Glutamatergic neuron (in vitro differentiated cells): ENCODE measurements around the gene ATE1. TPM values are rescaled to one million over a fixed set of nuclear protein-coding genes. Genes with fewer than 3 reads are reported as not detected.

ENCODE experiments used
- DNase-seq: peaks from one replicate; pipeline ENCODE4 v3.0.0; 2022
- H3K27ac Mint-ChIP-seq: one replicate; pipeline ENCODE4 v1.8.0; 2020; ENCODE audit warnings: mild to moderate bottlenecking, mixed read lengths, inconsistent platforms; ENCODE audit not compliant: unreplicated experiment
- H3K27me3 Mint-ChIP-seq: one replicate; pipeline ENCODE4 v1.8.0; 2020; ENCODE audit warnings: mild to moderate bottlenecking, moderate library complexity, mixed read lengths, inconsistent platforms; ENCODE audit not compliant: unreplicated experiment
- H3K36me3 Mint-ChIP-seq: one replicate; pipeline ENCODE4 v1.8.0; 2020; ENCODE audit warnings: mild to moderate bottlenecking, mixed read lengths, inconsistent platforms; ENCODE audit not compliant: unreplicated experiment
- H3K4me1 Mint-ChIP-seq: one replicate; pipeline ENCODE4 v1.8.0; 2020; ENCODE audit warnings: mild to moderate bottlenecking, low read depth, mixed read lengths, inconsistent platforms; ENCODE audit not compliant: unreplicated experiment
- H3K4me3 Mint-ChIP-seq: one replicate; pipeline ENCODE4 v1.8.0; 2020; ENCODE audit warnings: mild to moderate bottlenecking, mixed read lengths, inconsistent platforms; ENCODE audit not compliant: unreplicated experiment
- H3K9me3 Mint-ChIP-seq: one replicate; pipeline ENCODE4 v1.8.0; 2020; ENCODE audit warnings: mild to moderate bottlenecking, moderate library complexity, mixed read lengths, inconsistent platforms; ENCODE audit not compliant: unreplicated experiment
- total RNA-seq: library from RNA; stranded (reverse); fragmentation: NEBNext Ultra II Directional; extraction: Animal tissue kit (Norgen Biotek cat#: 25700); gene quantifications from one replicate; pipeline ENCODE4 v1.2.1, GENCODE V29; 2021; ENCODE audit not compliant: unreplicated experiment
- TF ChIP-seq, protein P1 (sequence below): fragments of 200-600 bp; sonication (generic); IDR thresholded peaks from one replicate; pipeline ENCODE4 v1.5.0; 2021; ENCODE audit not compliant: partially characterized antibody, unreplicated experiment

The ATE1 gene
- total RNA-seq, 1 donor from 2014 or later = 30.4 TPM

DNA sequence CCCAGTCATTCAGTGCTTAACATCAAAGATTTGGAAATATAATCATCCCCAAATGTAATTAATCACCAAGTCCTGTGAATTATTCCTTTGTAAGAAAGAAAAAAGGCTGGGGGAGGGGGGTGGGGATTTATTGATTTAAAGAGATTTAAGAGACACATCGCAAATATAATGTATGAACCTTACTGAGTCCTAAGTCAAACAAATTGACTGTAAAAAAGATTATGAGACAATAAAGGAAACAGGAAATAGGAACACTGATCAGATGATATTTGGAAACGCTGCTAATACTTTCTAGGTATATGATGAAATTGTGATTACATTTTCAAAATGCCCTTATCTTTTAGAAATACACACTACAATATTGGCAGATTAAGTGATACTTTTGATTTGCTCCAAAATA lies 92.5 kb downstream of the ATE1 start:
- no peak for DNase-seq
- Mint-ChIP-seq H3K27ac (no peak overlapping the region), H3K36me3 (no peaks in the 10 kb centered on the region), H3K27me3 (peaks cover 1% of the 10 kb centered on the region), H3K4me1 (no peaks in the 10 kb centered on the region), H3K4me3 (no peak overlapping the region), H3K9me3 (no peaks in the 10 kb centered on the region)
- TF ChIP-seq, protein P1, sequence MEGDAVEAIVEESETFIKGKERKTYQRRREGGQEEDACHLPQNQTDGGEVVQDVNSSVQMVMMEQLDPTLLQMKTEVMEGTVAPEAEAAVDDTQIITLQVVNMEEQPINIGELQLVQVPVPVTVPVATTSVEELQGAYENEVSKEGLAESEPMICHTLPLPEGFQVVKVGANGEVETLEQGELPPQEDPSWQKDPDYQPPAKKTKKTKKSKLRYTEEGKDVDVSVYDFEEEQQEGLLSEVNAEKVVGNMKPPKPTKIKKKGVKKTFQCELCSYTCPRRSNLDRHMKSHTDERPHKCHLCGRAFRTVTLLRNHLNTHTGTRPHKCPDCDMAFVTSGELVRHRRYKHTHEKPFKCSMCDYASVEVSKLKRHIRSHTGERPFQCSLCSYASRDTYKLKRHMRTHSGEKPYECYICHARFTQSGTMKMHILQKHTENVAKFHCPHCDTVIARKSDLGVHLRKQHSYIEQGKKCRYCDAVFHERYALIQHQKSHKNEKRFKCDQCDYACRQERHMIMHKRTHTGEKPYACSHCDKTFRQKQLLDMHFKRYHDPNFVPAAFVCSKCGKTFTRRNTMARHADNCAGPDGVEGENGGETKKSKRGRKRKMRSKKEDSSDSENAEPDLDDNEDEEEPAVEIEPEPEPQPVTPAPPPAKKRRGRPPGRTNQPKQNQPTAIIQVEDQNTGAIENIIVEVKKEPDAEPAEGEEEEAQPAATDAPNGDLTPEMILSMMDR = no peak

DNA sequence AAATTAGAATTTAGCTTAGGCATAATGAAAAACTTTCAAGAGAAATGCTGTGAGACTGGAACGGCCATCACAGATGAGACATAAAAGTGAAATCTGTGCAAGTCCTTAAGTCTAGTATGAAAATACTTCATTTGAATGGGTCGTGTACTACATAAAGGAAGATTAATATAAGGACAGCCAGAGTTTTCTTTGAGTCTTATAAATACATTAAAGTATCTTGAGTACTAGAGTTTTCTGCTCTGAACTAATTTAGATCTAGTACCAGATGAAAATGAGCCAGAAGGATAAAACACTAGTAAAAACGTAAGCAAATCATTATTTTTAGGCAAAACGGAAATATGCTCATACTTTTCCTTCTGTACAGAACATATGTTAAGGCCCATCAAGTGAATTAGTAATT lies 93.1 kb downstream of the ATE1 start:
- Mint-ChIP-seq H3K4me3 (no peak overlapping the region), H3K27me3 (peaks cover 1% of the 10 kb centered on the region), H3K4me1 (no peaks in the 10 kb centered on the region), H3K36me3 (no peaks in the 10 kb centered on the region), H3K9me3 (no peaks in the 10 kb centered on the region), H3K27ac (no peak overlapping the region)
- TF ChIP-seq, protein P1 = no peak
- DNase-seq = no peak

DNA sequence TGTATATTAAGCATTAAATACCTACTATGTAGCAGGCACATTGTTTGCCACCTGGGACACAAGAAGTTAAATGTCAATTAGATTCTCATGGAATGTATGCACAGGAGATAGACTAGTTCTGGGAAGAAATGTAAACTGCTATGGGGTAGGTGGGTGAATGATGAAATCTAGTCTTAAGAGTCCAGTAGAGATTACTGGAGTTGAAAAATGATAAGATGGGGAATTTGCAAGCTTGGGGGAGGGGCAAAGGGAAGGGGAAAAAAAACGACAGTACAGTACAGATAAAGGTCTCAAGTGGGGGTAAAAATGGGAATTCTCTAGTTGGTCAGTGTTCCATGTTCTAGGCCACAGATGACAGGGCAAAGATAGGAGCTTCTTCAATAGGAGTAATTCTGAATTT lies 94.4 kb downstream of the ATE1 start:
- Mint-ChIP-seq H3K4me1 (no peaks in the 10 kb centered on the region), H3K27me3 (peaks cover 1% of the 10 kb centered on the region), H3K36me3 (no peaks in the 10 kb centered on the region), H3K9me3 (no peaks in the 10 kb centered on the region), H3K4me3 (no peak overlapping the region), H3K27ac (no peak overlapping the region)
- TF ChIP-seq, protein P1 = no peak
- DNase-seq = no peak

DNA sequence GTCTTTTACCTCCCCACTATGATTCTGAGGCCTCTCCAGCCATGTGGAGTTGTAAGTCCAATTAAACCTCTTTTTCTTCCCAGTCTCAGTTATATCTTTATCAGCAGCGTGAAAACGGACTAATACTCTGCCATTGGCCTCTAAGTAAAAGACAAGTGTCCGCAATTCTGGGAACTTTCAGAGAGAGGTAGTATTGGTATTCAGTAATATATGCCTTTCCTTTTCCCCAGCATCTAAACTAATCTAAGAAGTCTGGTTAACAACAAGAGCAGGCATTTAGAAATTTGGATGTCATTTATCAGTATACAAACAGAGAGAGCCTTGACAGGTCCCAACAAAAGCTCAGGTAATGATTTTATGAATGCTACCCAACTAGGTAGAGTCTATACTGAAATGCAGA lies 95.2 kb downstream of the ATE1 start:
- Mint-ChIP-seq H3K4me3 (no peak overlapping the region), H3K36me3 (no peaks in the 10 kb centered on the region), H3K4me1 (no peaks in the 10 kb centered on the region), H3K9me3 (no peaks in the 10 kb centered on the region), H3K27me3 (peaks cover 1% of the 10 kb centered on the region), H3K27ac (no peak overlapping the region)
- TF ChIP-seq, protein P1 = no peak
- no peak for DNase-seq

DNA sequence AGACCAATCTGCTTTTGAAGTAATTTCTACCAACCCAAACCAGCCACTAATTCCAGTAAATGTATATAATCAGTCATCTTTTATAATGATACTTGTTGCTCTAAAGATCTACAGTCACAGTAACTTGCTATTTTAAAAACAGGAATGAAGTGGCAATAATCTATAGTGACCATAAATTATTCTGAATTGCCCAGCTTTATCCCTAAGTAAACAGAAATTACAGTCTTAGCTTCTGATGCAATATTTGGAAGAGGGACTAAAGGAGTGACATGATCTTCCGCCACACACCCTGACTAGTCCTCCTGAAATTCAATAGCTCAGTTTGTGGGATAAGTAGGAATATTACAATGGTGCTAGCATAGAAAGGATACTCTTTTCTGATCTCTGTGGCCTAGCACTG lies 96.1 kb downstream of the ATE1 start:
- no peaks in the 10 kb centered on the region for H3K9me3 Mint-ChIP-seq
- no peaks in the 10 kb centered on the region for H3K36me3 Mint-ChIP-seq
- no peak overlapping the region for H3K27ac Mint-ChIP-seq
- TF ChIP-seq, protein P1 = no peak
- no peaks in the 10 kb centered on the region for H3K4me1 Mint-ChIP-seq
- H3K4me3 Mint-ChIP-seq = no peak overlapping the region
- H3K27me3 Mint-ChIP-seq = peaks cover 1% of the 10 kb centered on the region
- DNase-seq = no peak
